Measurements from ENCODE around the gene CAMTA2.

DNA sequence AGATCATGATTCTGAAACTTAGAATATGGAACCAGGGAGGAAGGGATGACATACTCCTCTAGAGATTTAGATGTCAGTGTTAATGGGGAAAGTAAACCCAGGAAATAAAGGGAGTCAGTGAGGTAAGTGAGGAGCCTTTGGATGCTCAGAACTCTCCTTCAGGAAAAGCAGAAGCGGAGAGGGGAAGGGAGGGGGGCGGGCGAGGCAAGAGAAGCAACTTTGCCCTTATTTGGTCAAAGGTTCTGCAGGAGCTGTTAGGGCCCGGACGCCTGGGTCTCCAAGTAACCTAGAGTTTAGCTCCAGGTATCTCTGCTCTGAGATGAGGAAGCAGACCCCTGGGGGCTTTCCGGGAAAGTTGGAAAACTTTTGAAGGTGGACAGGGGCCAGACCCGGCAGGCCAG, 40.5 kb downstream of the CAMTA2 start:
- TF ChIP-seq CTCF (IDR thresholded peaks at IDR 0.05; ENCODE audit: insufficient read depth, low read length) (no peak), POLR2AphosphoS5 (IDR thresholded peaks at IDR 0.05; ENCODE audit: low read depth) (no peak), GABPA (IDR thresholded peaks at IDR 0.05; ENCODE audit: low read depth) (no peak), SPI1 (IDR thresholded peaks at IDR 0.05; ENCODE audit: borderline replicate concordance, low read depth) (peak; percentile 39; the same call in 1 of the 2 replicates)
- TF ChIP-seq, protein P1, sequence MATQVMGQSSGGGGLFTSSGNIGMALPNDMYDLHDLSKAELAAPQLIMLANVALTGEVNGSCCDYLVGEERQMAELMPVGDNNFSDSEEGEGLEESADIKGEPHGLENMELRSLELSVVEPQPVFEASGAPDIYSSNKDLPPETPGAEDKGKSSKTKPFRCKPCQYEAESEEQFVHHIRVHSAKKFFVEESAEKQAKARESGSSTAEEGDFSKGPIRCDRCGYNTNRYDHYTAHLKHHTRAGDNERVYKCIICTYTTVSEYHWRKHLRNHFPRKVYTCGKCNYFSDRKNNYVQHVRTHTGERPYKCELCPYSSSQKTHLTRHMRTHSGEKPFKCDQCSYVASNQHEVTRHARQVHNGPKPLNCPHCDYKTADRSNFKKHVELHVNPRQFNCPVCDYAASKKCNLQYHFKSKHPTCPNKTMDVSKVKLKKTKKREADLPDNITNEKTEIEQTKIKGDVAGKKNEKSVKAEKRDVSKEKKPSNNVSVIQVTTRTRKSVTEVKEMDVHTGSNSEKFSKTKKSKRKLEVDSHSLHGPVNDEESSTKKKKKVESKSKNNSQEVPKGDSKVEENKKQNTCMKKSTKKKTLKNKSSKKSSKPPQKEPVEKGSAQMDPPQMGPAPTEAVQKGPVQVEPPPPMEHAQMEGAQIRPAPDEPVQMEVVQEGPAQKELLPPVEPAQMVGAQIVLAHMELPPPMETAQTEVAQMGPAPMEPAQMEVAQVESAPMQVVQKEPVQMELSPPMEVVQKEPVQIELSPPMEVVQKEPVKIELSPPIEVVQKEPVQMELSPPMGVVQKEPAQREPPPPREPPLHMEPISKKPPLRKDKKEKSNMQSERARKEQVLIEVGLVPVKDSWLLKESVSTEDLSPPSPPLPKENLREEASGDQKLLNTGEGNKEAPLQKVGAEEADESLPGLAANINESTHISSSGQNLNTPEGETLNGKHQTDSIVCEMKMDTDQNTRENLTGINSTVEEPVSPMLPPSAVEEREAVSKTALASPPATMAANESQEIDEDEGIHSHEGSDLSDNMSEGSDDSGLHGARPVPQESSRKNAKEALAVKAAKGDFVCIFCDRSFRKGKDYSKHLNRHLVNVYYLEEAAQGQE (IDR thresholded peaks at IDR 0.05; ENCODE audit: insufficient replicate concordance, low read depth) = no peak

Measured in HL-60 (cell line).